ENCODE results near the gene NKRF. TPM values are rescaled to one million over a fixed set of nuclear protein-coding genes. Genes with fewer than 3 reads are reported as not detected.

The NKRF gene
- total RNA-seq, 1 donor from 2014 or later, result 11.6 TPM

DNA sequence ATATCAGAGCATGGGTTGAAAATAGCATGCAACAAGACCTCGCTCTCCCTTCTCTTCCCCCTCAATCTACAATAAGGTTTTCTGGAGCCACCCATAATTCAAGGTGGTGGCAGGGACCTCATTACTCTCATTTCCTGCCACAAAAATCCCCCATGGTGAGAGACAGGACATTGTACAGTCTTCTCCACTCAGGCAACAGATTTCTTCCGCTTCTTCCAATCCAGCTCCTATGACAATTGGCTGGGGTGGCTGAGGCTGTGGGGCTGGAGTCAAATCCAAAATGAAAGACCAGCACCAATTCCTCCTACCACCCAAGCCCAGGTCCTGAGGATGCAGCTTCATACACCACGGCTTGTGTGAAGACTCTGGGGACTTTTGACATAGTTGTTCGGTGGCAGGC, 40.3 kb upstream of the NKRF start:
- no peak for FAIRE-seq

GRCh38 chrX:119643696-119644095, 37.5 kb upstream of the NKRF start:
- Histone ChIP-seq H3K4me2 (ENCODE audit: low read length) (no peak overlapping the region), H3K9me3 (ENCODE audit: insufficient read depth, low read depth, low read length) (no peaks in the 10 kb centered on the region), H3K9ac (ENCODE audit: low read length) (no peak overlapping the region), H3K36me3 (ENCODE audit: insufficient read depth, low read length) (no peaks in the 10 kb centered on the region), H3K27ac (ENCODE audit: low read depth, low read length) (no peak overlapping the region), H3K27me3 (ENCODE audit: insufficient read depth, low read length) (no peaks in the 10 kb centered on the region), H2AFZ (ENCODE audit: low read depth, low read length) (no peak overlapping the region), H3K4me1 (ENCODE audit: insufficient read depth, low read length) (no peaks in the 10 kb centered on the region), H3K79me2 (ENCODE audit: insufficient read depth, low read length) (no peaks in the 10 kb centered on the region), H3K4me3 (ENCODE audit: insufficient read depth, low read depth, low read length) (no peak overlapping the region), H4K20me1 (ENCODE audit: insufficient read depth, low read length) (no peaks in the 10 kb centered on the region)
- no peaks in the 10 kb centered on the region for H3K27me3 Mint-ChIP-seq (ENCODE audit: low read depth, unreplicated experiment)
- TF ChIP-seq EZH2 (IDR thresholded peaks at IDR 0.05; ENCODE audit: insufficient read depth, low read length), result no peak
- TF ChIP-seq, protein P1, sequence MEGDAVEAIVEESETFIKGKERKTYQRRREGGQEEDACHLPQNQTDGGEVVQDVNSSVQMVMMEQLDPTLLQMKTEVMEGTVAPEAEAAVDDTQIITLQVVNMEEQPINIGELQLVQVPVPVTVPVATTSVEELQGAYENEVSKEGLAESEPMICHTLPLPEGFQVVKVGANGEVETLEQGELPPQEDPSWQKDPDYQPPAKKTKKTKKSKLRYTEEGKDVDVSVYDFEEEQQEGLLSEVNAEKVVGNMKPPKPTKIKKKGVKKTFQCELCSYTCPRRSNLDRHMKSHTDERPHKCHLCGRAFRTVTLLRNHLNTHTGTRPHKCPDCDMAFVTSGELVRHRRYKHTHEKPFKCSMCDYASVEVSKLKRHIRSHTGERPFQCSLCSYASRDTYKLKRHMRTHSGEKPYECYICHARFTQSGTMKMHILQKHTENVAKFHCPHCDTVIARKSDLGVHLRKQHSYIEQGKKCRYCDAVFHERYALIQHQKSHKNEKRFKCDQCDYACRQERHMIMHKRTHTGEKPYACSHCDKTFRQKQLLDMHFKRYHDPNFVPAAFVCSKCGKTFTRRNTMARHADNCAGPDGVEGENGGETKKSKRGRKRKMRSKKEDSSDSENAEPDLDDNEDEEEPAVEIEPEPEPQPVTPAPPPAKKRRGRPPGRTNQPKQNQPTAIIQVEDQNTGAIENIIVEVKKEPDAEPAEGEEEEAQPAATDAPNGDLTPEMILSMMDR (IDR thresholded peaks at IDR 0.05; ENCODE audit: insufficient read depth, low read depth, low read length), result no peak
- FAIRE-seq (no peak), DNase-seq (ENCODE audit: low read depth) (no peak)
- H3K27ac Mint-ChIP-seq (ENCODE audit: unreplicated experiment), result no peak overlapping the region
- no peaks in the 10 kb centered on the region for H3K9me3 Mint-ChIP-seq (ENCODE audit: unreplicated experiment)
- no peaks in the 10 kb centered on the region for H3K4me1 Mint-ChIP-seq (ENCODE audit: low read depth, unreplicated experiment)
- H3K4me3 Mint-ChIP-seq (ENCODE audit: unreplicated experiment), result no peak overlapping the region
- H3K36me3 Mint-ChIP-seq (ENCODE audit: low read depth, unreplicated experiment), result no peaks in the 10 kb centered on the region

More for the DNA sequence above, 40.3 kb upstream of the NKRF start:
- Mint-ChIP-seq H3K36me3 (ENCODE audit: low read depth, unreplicated experiment) (no peaks in the 10 kb centered on the region), H3K4me3 (ENCODE audit: unreplicated experiment) (no peak overlapping the region), H3K27me3 (ENCODE audit: low read depth, unreplicated experiment) (no peaks in the 10 kb centered on the region), H3K27ac (ENCODE audit: unreplicated experiment) (no peak overlapping the region), H3K9me3 (ENCODE audit: unreplicated experiment) (no peaks in the 10 kb centered on the region), H3K4me1 (ENCODE audit: low read depth, unreplicated experiment) (no peaks in the 10 kb centered on the region)
- no peaks in the 10 kb centered on the region for H4K20me1 ChIP-seq (ENCODE audit: insufficient read depth, low read length)
- no peak overlapping the region for H3K9ac ChIP-seq (ENCODE audit: low read length)
- H3K4me2 ChIP-seq (ENCODE audit: low read length), result no peak overlapping the region
- no peaks in the 10 kb centered on the region for H3K27me3 ChIP-seq (ENCODE audit: insufficient read depth, low read length)
- no peak for DNase-seq (ENCODE audit: low read depth)
- no peak overlapping the region for H3K4me3 ChIP-seq (ENCODE audit: insufficient read depth, low read depth, low read length)
- TF ChIP-seq, protein P1 (IDR thresholded peaks at IDR 0.05; ENCODE audit: insufficient read depth, low read depth, low read length), result no peak
- TF ChIP-seq EZH2 (IDR thresholded peaks at IDR 0.05; ENCODE audit: insufficient read depth, low read length), result no peak
- H3K27ac ChIP-seq (ENCODE audit: low read depth, low read length), result no peak overlapping the region
- no peaks in the 10 kb centered on the region for H3K4me1 ChIP-seq (ENCODE audit: insufficient read depth, low read length)
- no peaks in the 10 kb centered on the region for H3K36me3 ChIP-seq (ENCODE audit: insufficient read depth, low read length)
- no peak overlapping the region for H2AFZ ChIP-seq (ENCODE audit: low read depth, low read length)
- H3K9me3 ChIP-seq (ENCODE audit: insufficient read depth, low read depth, low read length), result no peaks in the 10 kb centered on the region
- H3K79me2 ChIP-seq (ENCODE audit: insufficient read depth, low read length), result no peaks in the 10 kb centered on the region

GRCh38 chrX:119640731-119641170, 34.5 kb upstream of the NKRF start:
- no peak overlapping the region for H3K27ac ChIP-seq (ENCODE audit: low read depth, low read length)
- Mint-ChIP-seq H3K9me3 (ENCODE audit: unreplicated experiment) (no peaks in the 10 kb centered on the region), H3K36me3 (ENCODE audit: low read depth, unreplicated experiment) (peaks cover 10% of the 10 kb centered on the region), H3K4me3 (ENCODE audit: unreplicated experiment) (no peak overlapping the region), H3K4me1 (ENCODE audit: low read depth, unreplicated experiment) (no peaks in the 10 kb centered on the region), H3K27ac (ENCODE audit: unreplicated experiment) (no peak overlapping the region), H3K27me3 (ENCODE audit: low read depth, unreplicated experiment) (no peaks in the 10 kb centered on the region)
- H3K4me2 ChIP-seq (ENCODE audit: low read length), result no peak overlapping the region
- H3K36me3 ChIP-seq (ENCODE audit: insufficient read depth, low read length), result no peaks in the 10 kb centered on the region
- DNase-seq (ENCODE audit: low read depth) (no peak), FAIRE-seq (no peak)
- H3K4me1 ChIP-seq (ENCODE audit: insufficient read depth, low read length), result no peaks in the 10 kb centered on the region
- H3K4me3 ChIP-seq (ENCODE audit: insufficient read depth, low read depth, low read length), result no peak overlapping the region
- H4K20me1 ChIP-seq (ENCODE audit: insufficient read depth, low read length), result no peaks in the 10 kb centered on the region
- TF ChIP-seq, protein P1 (IDR thresholded peaks at IDR 0.05; ENCODE audit: insufficient read depth, low read depth, low read length), result no peak
- TF ChIP-seq EZH2 (IDR thresholded peaks at IDR 0.05; ENCODE audit: insufficient read depth, low read length), result no peak
- no peaks in the 10 kb centered on the region for H3K79me2 ChIP-seq (ENCODE audit: insufficient read depth, low read length)
- no peak overlapping the region for H3K9ac ChIP-seq (ENCODE audit: low read length)
- no peaks in the 10 kb centered on the region for H3K9me3 ChIP-seq (ENCODE audit: insufficient read depth, low read depth, low read length)
- no peak overlapping the region for H2AFZ ChIP-seq (ENCODE audit: low read depth, low read length)
- H3K27me3 ChIP-seq (ENCODE audit: insufficient read depth, low read length), result no peaks in the 10 kb centered on the region

Measured in astrocyte (in vitro differentiated cells and primary cell).